Osteoblast (primary cell): ENCODE results near the gene DNAH17. TPM values are rescaled to one million over a fixed set of nuclear protein-coding genes. Genes with fewer than 3 reads are reported as not detected.

Experiments
- DNase-seq: peaks from one replicate; pipeline ENCODE4 v3.0.0; 2011; ENCODE audit warnings: low spot score, mixed read lengths; ENCODE audit not compliant: insufficient read length; ENCODE audit errors: missing footprints
- H2AFZ ChIP-seq: 2 replicates; pipeline ENCODE4 v1.6.0; 2011; ENCODE audit warnings: mild to moderate bottlenecking, low read length
- H3K27ac ChIP-seq: 2 replicates; pipeline ENCODE4 v1.5.1; 2011; ENCODE audit warnings: mild to moderate bottlenecking, low read depth, low read length, moderate library complexity
- H3K27me3 ChIP-seq: 2 replicates; pipeline ENCODE4 v1.6.0; 2012; ENCODE audit warnings: mild to moderate bottlenecking, control low read depth, inconsistent platforms, low read length, moderate library complexity; ENCODE audit not compliant: insufficient read depth
- H3K36me3 ChIP-seq: 2 replicates; pipeline ENCODE4 v1.5.1; 2011; ENCODE audit warnings: mild to moderate bottlenecking, low read length, control low read depth, moderate library complexity; ENCODE audit not compliant: insufficient read depth
- H3K4me1 ChIP-seq: 2 replicates; pipeline ENCODE4 v1.5.1; 2011; ENCODE audit warnings: mild to moderate bottlenecking, low read length, control low read depth, moderate library complexity; ENCODE audit not compliant: insufficient read depth
- H3K4me2 ChIP-seq: 2 replicates; pipeline ENCODE4 v1.6.0; 2011; ENCODE audit warnings: mild to moderate bottlenecking, low read length; ENCODE audit not compliant: insufficient read depth
- H3K4me3 ChIP-seq: fragments of 200-600 bp; sonication (generic); 3 replicates; pipeline ENCODE4 v1.5.1; 2012; ENCODE audit warnings: mild to moderate bottlenecking, low read length, inconsistent platforms; ENCODE audit not compliant: insufficient read depth
- H3K79me2 ChIP-seq: 2 replicates; pipeline ENCODE4 v1.6.0; 2012; ENCODE audit warnings: mild to moderate bottlenecking, low read length, control low read depth, inconsistent platforms; ENCODE audit not compliant: insufficient read depth
- H3K9me3 ChIP-seq: 2 replicates; pipeline ENCODE4 v1.5.1; 2011; ENCODE audit warnings: low read depth, low read length, control low read depth
- H4K20me1 ChIP-seq: 2 replicates; pipeline ENCODE4 v1.6.0; 2012; ENCODE audit warnings: mild to moderate bottlenecking, low read length, control low read depth; ENCODE audit not compliant: insufficient read depth
- CTCF ChIP-seq: IDR thresholded peaks from 2 replicates; pipeline ENCODE4 v1.5.1; 2011; ENCODE audit warnings: mild to moderate bottlenecking, low read depth, low read length, moderate library complexity; ENCODE audit errors: extremely low read depth
- total RNA-seq: library from RNA; depleted of rRNA; stranded (reverse); fragments of >200 nt; gene quantifications from 2 replicates; pipeline ENCODE4 v1.2.3, GENCODE V29; 2012

Gene DNAH17
- total RNA-seq, 1 donor, result under 0.01 TPM

- Histone ChIP-seq H3K36me3 (peaks cover 9% of the 10 kb centered on the region), H4K20me1 (peaks cover 3% of the 10 kb centered on the region), H3K4me2 (no peak overlapping the region), H3K4me1 (peaks cover 66% of the 10 kb centered on the region), H3K9me3 (no peaks in the 10 kb centered on the region), H3K4me3 (no peak overlapping the region), H3K27me3 (no peaks in the 10 kb centered on the region), H2AFZ (no peak overlapping the region), H3K79me2 (peaks cover 88% of the 10 kb centered on the region), H3K27ac (peak overlapping the region; percentile 47)
- TF ChIP-seq CTCF, result no peak
- DNase-seq, result peak; percentile 25
These were observed 188.9 kb downstream of the DNAH17 start for GRCh38 chr17:78387977-78388941.

- Histone ChIP-seq H3K9me3 (no peaks in the 10 kb centered on the region), H3K36me3 (peaks cover 14% of the 10 kb centered on the region), H3K79me2 (peaks cover 91% of the 10 kb centered on the region), H2AFZ (no peak overlapping the region), H4K20me1 (peaks cover 4% of the 10 kb centered on the region), H3K4me3 (peak overlapping the region; percentile 21), H3K4me2 (peak overlapping the region; percentile 67), H3K27me3 (no peaks in the 10 kb centered on the region), H3K27ac (peak overlapping the region; percentile 99), H3K4me1 (peaks cover 57% of the 10 kb centered on the region)
- TF ChIP-seq CTCF, result no peak
- peak; percentile 50 for DNase-seq
These were observed 192.6 kb downstream of the DNAH17 start for GRCh38 chr17:78384479-78385175.

- peaks cover 14% of the 10 kb centered on the region for H3K36me3 ChIP-seq
- peak overlapping the region; percentile 99 for H3K27ac ChIP-seq
- no peak for TF ChIP-seq CTCF
- H3K4me1 ChIP-seq, result peaks cover 61% of the 10 kb centered on the region
- H4K20me1 ChIP-seq, result peaks cover 4% of the 10 kb centered on the region
- DNase-seq, result peak; percentile 97
- no peak overlapping the region for H3K4me3 ChIP-seq
- H3K4me2 ChIP-seq, result peak overlapping the region; percentile 67
- no peaks in the 10 kb centered on the region for H3K27me3 ChIP-seq
- H2AFZ ChIP-seq, result no peak overlapping the region
- no peaks in the 10 kb centered on the region for H3K9me3 ChIP-seq
- H3K79me2 ChIP-seq, result peaks cover 91% of the 10 kb centered on the region
These were observed 193.3 kb downstream of the DNAH17 start for GRCh38 chr17:78383725-78384471.
